ENCODE data around the gene MYO10.

GRCh38 chr5:16936150-16936988 is at the start of gene MYO10:
- TF ChIP-seq REST (IDR thresholded peaks at IDR 0.05; ENCODE audit: low read depth), result no peak
- no peak for TF ChIP-seq USF1 (IDR thresholded peaks at IDR 0.05)
- TF ChIP-seq CEBPB (IDR thresholded peaks at IDR 0.05), result peak; percentile 73
